ENCODE results near the gene CDADC1. TPM values are rescaled to one million over a fixed set of nuclear protein-coding genes. Genes with fewer than 3 reads are reported as not detected.

The CDADC1 gene
- total and polyA plus RNA-seq, 11 donors: 2.8 to 10.8 (median 10.2) TPM

DNA sequence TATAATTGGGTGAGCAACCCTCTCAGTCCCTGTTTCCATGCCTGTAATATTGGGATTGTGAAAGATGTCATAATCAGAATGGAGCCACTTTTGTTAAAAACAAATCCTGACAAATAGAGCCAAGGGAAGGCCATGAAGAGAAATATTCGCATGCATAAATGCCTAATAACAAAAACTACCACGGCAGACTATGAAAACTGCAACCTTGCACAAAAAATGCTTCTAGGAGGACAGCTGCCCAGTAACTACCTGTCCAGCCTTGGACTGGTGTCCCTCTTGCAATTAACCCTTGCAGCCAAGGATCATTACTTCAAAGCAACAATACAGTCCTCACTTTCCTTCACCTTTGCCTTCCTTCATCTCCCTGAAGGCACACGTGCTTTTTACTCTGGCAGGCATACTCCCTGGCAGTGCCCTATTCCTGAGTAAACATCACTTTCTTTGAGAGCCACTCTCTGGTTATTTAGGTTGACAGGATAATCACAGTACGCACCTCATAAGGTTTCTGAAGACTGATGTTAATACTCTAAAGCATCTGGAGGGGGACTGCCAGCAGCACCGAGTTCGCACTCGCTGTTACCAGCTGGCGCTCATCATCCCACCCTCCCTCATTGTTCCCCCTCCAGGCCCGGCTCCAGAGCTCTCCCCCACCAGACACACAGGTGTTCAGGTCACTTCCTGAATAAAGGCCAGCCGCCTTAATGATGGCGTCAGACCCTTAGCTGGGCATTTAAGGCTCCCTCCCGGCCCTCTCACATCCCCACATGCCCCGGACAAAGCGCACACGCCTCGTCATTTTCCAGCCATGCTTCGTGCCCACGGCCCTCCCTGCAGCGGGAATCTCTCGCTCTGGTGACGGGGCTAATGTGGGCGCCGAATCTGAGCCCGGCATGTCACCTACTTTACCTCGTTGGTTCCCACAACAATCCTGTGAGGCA is 57.3 kb downstream of the CDADC1 start:
- DNase-seq (no peak), ATAC-seq (no peak)
- Histone ChIP-seq H3K36me3 (peaks cover 0 to 3% (median 0%) of the 10 kb centered on the region in 9 donors), H3K4me3 (no peak overlapping the region), H3K4me1 (peaks cover 3 to 45% (median 28%) of the 10 kb centered on the region in 12 donors), H3K27ac (peak overlapping the region in 2 of 12 donors; percentile 81 to 87), H3K9me3 (no peaks in the 10 kb centered on the region), H3K27me3 (no peaks in the 10 kb centered on the region)
- TF ChIP-seq POLR2A (IDR thresholded peaks at IDR 0.05): no peak
- TF ChIP-seq, protein P1, sequence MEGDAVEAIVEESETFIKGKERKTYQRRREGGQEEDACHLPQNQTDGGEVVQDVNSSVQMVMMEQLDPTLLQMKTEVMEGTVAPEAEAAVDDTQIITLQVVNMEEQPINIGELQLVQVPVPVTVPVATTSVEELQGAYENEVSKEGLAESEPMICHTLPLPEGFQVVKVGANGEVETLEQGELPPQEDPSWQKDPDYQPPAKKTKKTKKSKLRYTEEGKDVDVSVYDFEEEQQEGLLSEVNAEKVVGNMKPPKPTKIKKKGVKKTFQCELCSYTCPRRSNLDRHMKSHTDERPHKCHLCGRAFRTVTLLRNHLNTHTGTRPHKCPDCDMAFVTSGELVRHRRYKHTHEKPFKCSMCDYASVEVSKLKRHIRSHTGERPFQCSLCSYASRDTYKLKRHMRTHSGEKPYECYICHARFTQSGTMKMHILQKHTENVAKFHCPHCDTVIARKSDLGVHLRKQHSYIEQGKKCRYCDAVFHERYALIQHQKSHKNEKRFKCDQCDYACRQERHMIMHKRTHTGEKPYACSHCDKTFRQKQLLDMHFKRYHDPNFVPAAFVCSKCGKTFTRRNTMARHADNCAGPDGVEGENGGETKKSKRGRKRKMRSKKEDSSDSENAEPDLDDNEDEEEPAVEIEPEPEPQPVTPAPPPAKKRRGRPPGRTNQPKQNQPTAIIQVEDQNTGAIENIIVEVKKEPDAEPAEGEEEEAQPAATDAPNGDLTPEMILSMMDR (IDR thresholded peaks at IDR 0.05): no peak
- intact Hi-C loops (cut with DNase I): loop anchor here in 9 of 10 donors (5.0 to 10.0 kb wide), 8 partner anchors 130 to 542 kb away; partner anchors contain the start of genes CAB39L (in 2 of the 9), SETDB2 (in 2 of the 9) and PHF11 (in 1 of the 9)
- WGBS, 4 donors: 90 to 94% (median 92%) methylated on average over 25 of the region's 25 CpGs

DNA sequence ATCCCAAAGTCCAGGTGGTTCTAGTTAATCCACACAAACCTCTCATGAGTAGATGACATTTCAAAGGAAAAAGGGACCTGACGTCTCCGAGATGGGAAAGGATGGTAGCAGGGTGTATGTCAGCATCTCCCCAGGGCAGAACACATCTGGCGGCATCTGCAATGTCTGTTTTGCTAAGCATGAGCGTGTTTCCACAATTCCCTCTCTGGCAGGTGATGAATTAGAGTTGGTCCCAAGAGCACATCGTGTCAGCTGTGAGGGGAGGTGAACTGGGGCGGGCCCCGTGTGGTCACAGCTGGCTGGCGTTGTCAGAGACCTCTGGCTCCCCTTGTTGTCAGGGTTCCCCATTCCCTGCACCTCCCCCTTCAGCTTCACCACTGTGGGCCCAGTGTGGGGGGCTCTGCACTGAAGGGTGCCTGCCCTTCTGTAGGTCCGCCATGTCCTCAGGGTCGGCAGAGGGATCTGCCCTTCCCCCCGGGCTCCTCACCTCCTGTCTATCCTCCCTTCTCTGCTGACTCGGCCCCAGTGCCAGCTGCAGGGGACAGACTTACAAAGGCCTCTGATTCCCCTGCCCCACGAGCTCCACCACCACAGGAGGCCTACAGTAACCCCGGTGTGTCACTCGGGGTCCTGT is 58.2 kb downstream of the CDADC1 start:
- H3K9me3 ChIP-seq: no peaks in the 10 kb centered on the region
- H3K27ac ChIP-seq: peak overlapping the region in 4 of 12 donors; percentile 8 to 87 (median 53)
- no peak overlapping the region for H3K4me3 ChIP-seq
- WGBS, 4 donors: 85 to 90% (median 85%) methylated on average over 15 of the region's 15 CpGs
- H3K36me3 ChIP-seq: peaks cover 0 to 12% (median 0%) of the 10 kb centered on the region in 9 donors
- TF ChIP-seq, protein P1 (IDR thresholded peaks at IDR 0.05): no peak
- TF ChIP-seq POLR2A (IDR thresholded peaks at IDR 0.05): no peak
- intact Hi-C loops (cut with DNase I): loop anchor here in 4 of 10 donors (5.0 to 10.0 kb wide), 3 partner anchors 129 to 539 kb away; no protein-coding TSS in a partner anchor
- no peak for DNase-seq
- no peaks in the 10 kb centered on the region for H3K27me3 ChIP-seq
- ATAC-seq: no peak
- H3K4me1 ChIP-seq: peaks cover 3 to 45% (median 28%) of the 10 kb centered on the region in 12 donors

DNA sequence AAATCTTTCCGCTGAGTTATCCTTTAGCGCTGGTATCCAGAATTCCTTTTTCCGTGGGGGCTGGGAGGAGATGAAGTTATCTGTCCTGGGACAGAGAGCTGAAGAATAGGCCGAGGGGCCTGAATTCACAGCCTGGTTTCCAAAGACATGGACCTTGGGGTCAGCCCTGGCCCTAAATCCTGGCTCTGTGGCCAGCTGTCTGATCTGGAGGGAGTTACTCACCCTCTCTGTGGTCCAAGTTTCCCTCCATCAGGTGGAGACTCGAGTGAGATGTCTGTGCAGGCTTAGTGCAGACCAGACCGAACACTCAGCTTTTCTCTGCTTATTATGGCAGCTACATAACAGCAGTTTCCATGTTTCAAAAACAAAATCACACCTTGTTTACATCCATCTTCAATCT is 59.6 kb downstream of the CDADC1 start:
- intact Hi-C loops (cut with DNase I): loop anchor here in 4 of 10 donors (5.0 to 10.0 kb wide), 3 partner anchors 127 to 537 kb away; no protein-coding TSS in a partner anchor
- Histone ChIP-seq H3K4me1 (peaks cover 3 to 38% (median 26%) of the 10 kb centered on the region in 12 donors), H3K27ac (peak overlapping the region; percentile 16 to 92 (median 76))

More for the DNA sequence above, 59.6 kb downstream of the CDADC1 start:
- peaks cover 0 to 13% (median 0%) of the 10 kb centered on the region in 9 donors for H3K36me3 ChIP-seq
- no peaks in the 10 kb centered on the region for H3K27me3 ChIP-seq
- peak in 2 of 5 donors; percentile 49 to 59 for DNase-seq
- H3K4me3 ChIP-seq: no peak overlapping the region
- WGBS, 4 donors: 80 to 92% (median 87%) methylated on average over 6 of the region's 6 CpGs
- H3K9me3 ChIP-seq: no peaks in the 10 kb centered on the region
- TF ChIP-seq POLR2A (IDR thresholded peaks at IDR 0.05): no peak
- TF ChIP-seq, protein P1 (IDR thresholded peaks at IDR 0.05): no peak
- ATAC-seq: peak in 3 of 4 donors; percentile 23 to 66 (median 49)
